ENCODE results near the gene KIAA1755.

KIAA1755 gene

GRCh38 chr20:38164624-38165088 lies 95.9 kb downstream of the KIAA1755 start:
- no peak for DNase-seq

- no peak for DNase-seq
Measured at GRCh38 chr20:38164069-38164468, 96.5 kb downstream of the KIAA1755 start.

DNA sequence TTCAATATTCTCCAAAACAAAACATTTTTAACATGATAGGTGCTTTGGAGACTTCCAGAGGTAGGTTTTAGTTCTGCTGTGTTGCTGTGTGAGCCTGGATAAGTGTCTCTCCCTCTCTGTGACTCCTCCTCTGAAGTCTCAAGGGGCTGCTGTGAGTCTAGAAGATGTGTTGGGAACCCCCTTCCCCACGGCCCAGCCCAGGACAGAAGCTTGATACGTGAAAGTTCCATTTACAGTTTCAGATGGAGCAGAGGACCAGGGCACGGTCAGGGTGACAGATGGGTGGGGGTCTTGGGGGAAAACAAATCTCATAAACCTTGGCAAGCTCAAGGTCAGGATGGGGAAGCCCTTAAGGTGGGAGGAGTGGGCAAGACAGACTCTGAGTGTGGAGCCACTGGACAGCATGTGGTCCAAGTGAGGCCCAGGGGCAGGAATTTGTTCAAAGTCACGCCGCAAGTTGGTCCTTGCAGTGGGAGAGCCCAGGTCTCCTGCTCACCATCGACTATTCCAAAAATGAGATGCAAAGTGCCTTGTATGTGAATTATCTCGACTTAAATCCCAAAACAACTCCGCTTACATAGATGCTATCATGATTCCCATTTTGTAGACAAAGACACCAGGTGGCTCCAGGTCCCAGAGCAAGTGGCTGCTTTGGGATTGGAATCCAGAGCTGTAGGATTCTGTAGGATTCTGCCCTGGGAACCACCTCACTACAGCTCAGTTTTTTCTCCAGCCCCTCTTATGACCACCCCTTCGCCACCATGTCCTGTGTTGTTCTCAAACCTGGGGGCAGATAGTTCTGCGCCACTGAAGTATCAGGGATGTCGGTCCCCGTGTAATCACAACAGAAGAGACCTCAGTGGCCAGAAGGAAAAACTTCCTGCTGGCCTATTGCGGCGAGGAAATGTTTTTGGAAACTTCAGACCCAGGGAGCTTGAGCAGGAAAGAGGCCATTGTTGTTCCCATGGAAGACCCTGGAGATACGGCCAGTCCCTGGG lies 97.4 kb downstream of the KIAA1755 start:
- no peak for DNase-seq

GRCh38 chr20:38162149-38162548 lies 98.4 kb downstream of the KIAA1755 start:
- no peak for DNase-seq

DNA sequence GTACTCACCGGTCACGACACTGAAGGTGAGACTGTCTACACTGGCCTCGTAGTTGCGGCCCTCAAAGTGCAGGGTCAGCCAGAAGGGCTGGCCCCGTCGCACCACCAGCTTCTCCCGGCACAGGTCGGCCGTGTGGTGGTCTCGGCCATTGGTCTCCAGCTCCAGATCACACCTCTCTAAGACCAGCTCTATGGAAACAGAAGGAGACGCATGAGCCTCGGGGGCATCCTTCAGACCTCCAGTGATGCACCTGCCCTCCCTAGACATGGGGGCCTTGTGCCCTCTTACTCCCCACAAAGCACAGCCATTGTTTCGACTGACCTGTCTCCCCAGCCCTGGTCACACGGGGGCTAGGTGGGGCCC lies 99.1 kb downstream of the KIAA1755 start:
- DNase-seq, result no peak

All from suppressor macrophage treated with lipopolysaccharide for 1 hour (primary cell).